ENCODE measurements around the gene APOA4.

DNA sequence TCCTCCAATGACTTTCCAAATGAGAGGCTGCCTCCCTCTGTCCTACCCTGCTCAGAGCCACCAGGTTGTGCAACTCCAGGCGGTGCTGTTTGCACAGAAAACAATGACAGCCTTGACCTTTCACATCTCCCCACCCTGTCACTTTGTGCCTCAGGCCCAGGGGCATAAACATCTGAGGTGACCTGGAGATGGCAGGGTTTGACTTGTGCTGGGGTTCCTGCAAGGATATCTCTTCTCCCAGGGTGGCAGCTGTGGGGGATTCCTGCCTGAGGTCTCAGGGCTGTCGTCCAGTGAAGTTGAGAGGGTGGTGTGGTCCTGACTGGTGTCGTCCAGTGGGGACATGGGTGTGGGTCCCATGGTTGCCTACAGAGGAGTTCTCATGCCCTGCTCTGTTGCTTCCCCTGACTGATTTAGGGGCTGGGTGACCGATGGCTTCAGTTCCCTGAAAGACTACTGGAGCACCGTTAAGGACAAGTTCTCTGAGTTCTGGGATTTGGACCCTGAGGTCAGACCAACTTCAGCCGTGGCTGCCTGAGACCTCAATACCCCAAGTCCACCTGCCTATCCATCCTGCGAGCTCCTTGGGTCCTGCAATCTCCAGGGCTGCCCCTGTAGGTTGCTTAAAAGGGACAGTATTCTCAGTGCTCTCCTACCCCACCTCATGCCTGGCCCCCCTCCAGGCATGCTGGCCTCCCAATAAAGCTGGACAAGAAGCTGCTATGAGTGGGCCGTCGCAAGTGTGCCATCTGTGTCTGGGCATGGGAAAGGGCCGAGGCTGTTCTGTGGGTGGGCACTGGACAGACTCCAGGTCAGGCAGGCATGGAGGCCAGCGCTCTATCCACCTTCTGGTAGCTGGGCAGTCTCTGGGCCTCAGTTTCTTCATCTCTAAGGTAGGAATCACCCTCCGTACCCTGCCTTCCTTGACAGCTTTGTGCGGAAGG is 9.5 kb upstream of the APOA4 start:
- TF ChIP-seq ZIC2 (tag by site-specific recombination; IDR thresholded peaks at IDR 0.05) (no peak), KLF1 (tag by site-specific recombination; IDR thresholded peaks at IDR 0.05) (no peak), ZNF776 (tag by site-specific recombination; IDR thresholded peaks at IDR 0.05; ENCODE audit: borderline replicate concordance) (no peak), ZNF501 (tag by site-specific recombination; IDR thresholded peaks at IDR 0.05) (no peak), ZNF350 (tag by site-specific recombination; IDR thresholded peaks at IDR 0.05) (no peak), ZNF175 (tag by site-specific recombination; IDR thresholded peaks at IDR 0.05) (no peak)
- TF ChIP-seq, protein P1, sequence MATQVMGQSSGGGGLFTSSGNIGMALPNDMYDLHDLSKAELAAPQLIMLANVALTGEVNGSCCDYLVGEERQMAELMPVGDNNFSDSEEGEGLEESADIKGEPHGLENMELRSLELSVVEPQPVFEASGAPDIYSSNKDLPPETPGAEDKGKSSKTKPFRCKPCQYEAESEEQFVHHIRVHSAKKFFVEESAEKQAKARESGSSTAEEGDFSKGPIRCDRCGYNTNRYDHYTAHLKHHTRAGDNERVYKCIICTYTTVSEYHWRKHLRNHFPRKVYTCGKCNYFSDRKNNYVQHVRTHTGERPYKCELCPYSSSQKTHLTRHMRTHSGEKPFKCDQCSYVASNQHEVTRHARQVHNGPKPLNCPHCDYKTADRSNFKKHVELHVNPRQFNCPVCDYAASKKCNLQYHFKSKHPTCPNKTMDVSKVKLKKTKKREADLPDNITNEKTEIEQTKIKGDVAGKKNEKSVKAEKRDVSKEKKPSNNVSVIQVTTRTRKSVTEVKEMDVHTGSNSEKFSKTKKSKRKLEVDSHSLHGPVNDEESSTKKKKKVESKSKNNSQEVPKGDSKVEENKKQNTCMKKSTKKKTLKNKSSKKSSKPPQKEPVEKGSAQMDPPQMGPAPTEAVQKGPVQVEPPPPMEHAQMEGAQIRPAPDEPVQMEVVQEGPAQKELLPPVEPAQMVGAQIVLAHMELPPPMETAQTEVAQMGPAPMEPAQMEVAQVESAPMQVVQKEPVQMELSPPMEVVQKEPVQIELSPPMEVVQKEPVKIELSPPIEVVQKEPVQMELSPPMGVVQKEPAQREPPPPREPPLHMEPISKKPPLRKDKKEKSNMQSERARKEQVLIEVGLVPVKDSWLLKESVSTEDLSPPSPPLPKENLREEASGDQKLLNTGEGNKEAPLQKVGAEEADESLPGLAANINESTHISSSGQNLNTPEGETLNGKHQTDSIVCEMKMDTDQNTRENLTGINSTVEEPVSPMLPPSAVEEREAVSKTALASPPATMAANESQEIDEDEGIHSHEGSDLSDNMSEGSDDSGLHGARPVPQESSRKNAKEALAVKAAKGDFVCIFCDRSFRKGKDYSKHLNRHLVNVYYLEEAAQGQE (tag by site-specific recombination; IDR thresholded peaks at IDR 0.05) = no peak
- TF ChIP-seq, protein P2, sequence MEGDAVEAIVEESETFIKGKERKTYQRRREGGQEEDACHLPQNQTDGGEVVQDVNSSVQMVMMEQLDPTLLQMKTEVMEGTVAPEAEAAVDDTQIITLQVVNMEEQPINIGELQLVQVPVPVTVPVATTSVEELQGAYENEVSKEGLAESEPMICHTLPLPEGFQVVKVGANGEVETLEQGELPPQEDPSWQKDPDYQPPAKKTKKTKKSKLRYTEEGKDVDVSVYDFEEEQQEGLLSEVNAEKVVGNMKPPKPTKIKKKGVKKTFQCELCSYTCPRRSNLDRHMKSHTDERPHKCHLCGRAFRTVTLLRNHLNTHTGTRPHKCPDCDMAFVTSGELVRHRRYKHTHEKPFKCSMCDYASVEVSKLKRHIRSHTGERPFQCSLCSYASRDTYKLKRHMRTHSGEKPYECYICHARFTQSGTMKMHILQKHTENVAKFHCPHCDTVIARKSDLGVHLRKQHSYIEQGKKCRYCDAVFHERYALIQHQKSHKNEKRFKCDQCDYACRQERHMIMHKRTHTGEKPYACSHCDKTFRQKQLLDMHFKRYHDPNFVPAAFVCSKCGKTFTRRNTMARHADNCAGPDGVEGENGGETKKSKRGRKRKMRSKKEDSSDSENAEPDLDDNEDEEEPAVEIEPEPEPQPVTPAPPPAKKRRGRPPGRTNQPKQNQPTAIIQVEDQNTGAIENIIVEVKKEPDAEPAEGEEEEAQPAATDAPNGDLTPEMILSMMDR (tag by site-specific recombination; IDR thresholded peaks at IDR 0.05) = no peak
- TF ChIP-seq, protein P3, sequence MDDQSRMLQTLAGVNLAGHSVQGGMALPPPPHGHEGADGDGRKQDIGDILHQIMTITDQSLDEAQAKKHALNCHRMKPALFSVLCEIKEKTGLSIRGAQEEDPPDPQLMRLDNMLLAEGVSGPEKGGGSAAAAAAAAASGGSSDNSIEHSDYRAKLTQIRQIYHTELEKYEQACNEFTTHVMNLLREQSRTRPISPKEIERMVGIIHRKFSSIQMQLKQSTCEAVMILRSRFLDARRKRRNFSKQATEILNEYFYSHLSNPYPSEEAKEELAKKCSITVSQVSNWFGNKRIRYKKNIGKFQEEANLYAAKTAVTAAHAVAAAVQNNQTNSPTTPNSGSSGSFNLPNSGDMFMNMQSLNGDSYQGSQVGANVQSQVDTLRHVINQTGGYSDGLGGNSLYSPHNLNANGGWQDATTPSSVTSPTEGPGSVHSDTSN (CRISPR knock-in tag; IDR thresholded peaks at IDR 0.05) = no peak
- TF ChIP-seq, protein P4, sequence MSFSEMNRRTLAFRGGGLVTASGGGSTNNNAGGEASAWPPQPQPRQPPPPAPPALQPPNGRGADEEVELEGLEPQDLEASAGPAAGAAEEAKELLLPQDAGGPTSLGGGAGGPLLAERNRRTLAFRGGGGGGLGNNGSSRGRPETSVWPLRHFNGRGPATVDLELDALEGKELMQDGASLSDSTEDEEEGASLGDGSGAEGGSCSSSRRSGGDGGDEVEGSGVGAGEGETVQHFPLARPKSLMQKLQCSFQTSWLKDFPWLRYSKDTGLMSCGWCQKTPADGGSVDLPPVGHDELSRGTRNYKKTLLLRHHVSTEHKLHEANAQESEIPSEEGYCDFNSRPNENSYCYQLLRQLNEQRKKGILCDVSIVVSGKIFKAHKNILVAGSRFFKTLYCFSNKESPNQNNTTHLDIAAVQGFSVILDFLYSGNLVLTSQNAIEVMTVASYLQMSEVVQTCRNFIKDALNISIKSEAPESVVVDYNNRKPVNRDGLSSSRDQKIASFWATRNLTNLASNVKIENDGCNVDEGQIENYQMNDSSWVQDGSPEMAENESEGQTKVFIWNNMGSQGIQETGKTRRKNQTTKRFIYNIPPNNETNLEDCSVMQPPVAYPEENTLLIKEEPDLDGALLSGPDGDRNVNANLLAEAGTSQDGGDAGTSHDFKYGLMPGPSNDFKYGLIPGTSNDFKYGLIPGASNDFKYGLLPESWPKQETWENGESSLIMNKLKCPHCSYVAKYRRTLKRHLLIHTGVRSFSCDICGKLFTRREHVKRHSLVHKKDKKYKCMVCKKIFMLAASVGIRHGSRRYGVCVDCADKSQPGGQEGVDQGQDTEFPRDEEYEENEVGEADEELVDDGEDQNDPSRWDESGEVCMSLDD (tag by site-specific recombination; IDR thresholded peaks at IDR 0.05) = no peak
